GM19397 (cell line): ENCODE measurements around the gene MASP2.
"Not testable (repeated sequence)": the region's sequence is repeated elsewhere in the genome, so short reads cannot be mapped to it uniquely, and the experiment has no call there.

Experiments used
- ATAC-seq: cut with Tn5 transposase; IDR thresholded peaks from one replicate; pipeline ENCODE4 v1.9.1; 2021; ENCODE audit warnings: mild to moderate bottlenecking, moderate library complexity; ENCODE audit not compliant: unreplicated experiment

Gene MASP2

GRCh38 chr1:11058595-11059154 lies 11.6 kb upstream of the MASP2 start:
- ATAC-seq, result no peak

- ATAC-seq, result no peak
Measured at GRCh38 chr1:11058026-11058425, 11.0 kb upstream of the MASP2 start.

GRCh38 chr1:11057477-11057876 lies 10.4 kb upstream of the MASP2 start:
- no peak for ATAC-seq

- no peak for ATAC-seq
Measured at GRCh38 chr1:11056504-11056903, 9.5 kb upstream of the MASP2 start.

- ATAC-seq, result no peak
Measured at GRCh38 chr1:11055676-11056075, 8.6 kb upstream of the MASP2 start.

GRCh38 chr1:11054666-11055065 lies 7.6 kb upstream of the MASP2 start:
- ATAC-seq, result no peak

- ATAC-seq, result no peak
Measured at GRCh38 chr1:11054181-11054580, 7.1 kb upstream of the MASP2 start.

GRCh38 chr1:11053758-11054137 lies 6.7 kb upstream of the MASP2 start:
- no peak for ATAC-seq

GRCh38 chr1:11052839-11053757 lies 6.1 kb upstream of the MASP2 start:
- ATAC-seq, result no peak

- ATAC-seq, result no peak
Measured at GRCh38 chr1:11051781-11052511, 4.9 kb upstream of the MASP2 start.

GRCh38 chr1:11051121-11051520 lies 4.1 kb upstream of the MASP2 start:
- ATAC-seq, result not testable (repeated sequence)

GRCh38 chr1:11046270-11046566 lies 821 bp downstream of the MASP2 start:
- ATAC-seq, result no peak

GRCh38 chr1:11045428-11046269 lies 1.4 kb downstream of the MASP2 start:
- ATAC-seq, result no peak

GRCh38 chr1:11044849-11045427 lies 2.1 kb downstream of the MASP2 start:
- ATAC-seq, result no peak

- no peak for ATAC-seq
Measured at GRCh38 chr1:11044086-11044848, 2.8 kb downstream of the MASP2 start.

- no peak for ATAC-seq
Measured at GRCh38 chr1:11042995-11043874, 3.8 kb downstream of the MASP2 start.

GRCh38 chr1:11042065-11042464 lies 5.0 kb downstream of the MASP2 start:
- no peak for ATAC-seq

GRCh38 chr1:11041048-11041447 lies 6.0 kb downstream of the MASP2 start:
- no peak for ATAC-seq

GRCh38 chr1:11040105-11040429 lies 7.0 kb downstream of the MASP2 start:
- not testable (repeated sequence) for ATAC-seq
